Astrocyte (in vitro differentiated cells and primary cell): ENCODE measurements around the gene RDH14. TPM values are rescaled to one million over a fixed set of nuclear protein-coding genes. Genes with fewer than 3 reads are reported as not detected.
A peak's percentile ranks its signal among the peaks of the same experiment; 100 is the strongest.

ENCODE experiments used
- DNase-seq: peaks from one replicate; pipeline ENCODE4 v3.0.0-alpha.2; 2010; ENCODE audit warnings: low read depth
- FAIRE-seq: peaks from 2 replicates; lab custom pipeline; 2011; peaks lifted over from hg19 to GRCh38; lab: Jason Lieb, UNC
- H2AFZ ChIP-seq: 2 replicates; pipeline ENCODE4 v1.6.0; 2012; ENCODE audit warnings: low read depth, low read length, inconsistent platforms
- H3K27ac ChIP-seq: 2 replicates; pipeline ENCODE4 v1.5.1; 2011; ENCODE audit warnings: low read depth, low read length, inconsistent platforms
- H3K27me3 ChIP-seq: 2 replicates; pipeline ENCODE4 v1.6.0; 2011; ENCODE audit warnings: low read length, inconsistent platforms; ENCODE audit not compliant: insufficient read depth
- H3K36me3 ChIP-seq: 2 replicates; pipeline ENCODE4 v1.5.1; 2011; ENCODE audit warnings: low read length, inconsistent platforms; ENCODE audit not compliant: insufficient read depth
- H3K4me1 ChIP-seq: 2 replicates; pipeline ENCODE4 v1.5.1; 2011; ENCODE audit warnings: low read length, inconsistent platforms; ENCODE audit not compliant: insufficient read depth
- H3K4me2 ChIP-seq: 2 replicates; pipeline ENCODE4 v1.6.0; 2012; ENCODE audit warnings: low read length, inconsistent platforms
- H3K4me3 ChIP-seq: 2 replicates; pipeline ENCODE4 v1.5.1; 2011; ENCODE audit warnings: low read depth, mild to moderate bottlenecking, low read length, inconsistent platforms; ENCODE audit not compliant: insufficient read depth
- H3K79me2 ChIP-seq: 2 replicates; pipeline ENCODE4 v1.6.0; 2012; ENCODE audit warnings: mild to moderate bottlenecking, low read length, inconsistent platforms; ENCODE audit not compliant: insufficient read depth
- H3K9ac ChIP-seq: 2 replicates; pipeline ENCODE4 v1.6.0; 2012; ENCODE audit warnings: mild to moderate bottlenecking, low read length, inconsistent platforms
- H3K9me3 ChIP-seq: 2 replicates; pipeline ENCODE4 v1.5.1; 2012; ENCODE audit warnings: low read depth, mild to moderate bottlenecking, low read length, inconsistent platforms; ENCODE audit not compliant: insufficient read depth
- H4K20me1 ChIP-seq: 2 replicates; pipeline ENCODE4 v1.6.0; 2012; ENCODE audit warnings: low read length, inconsistent platforms; ENCODE audit not compliant: insufficient read depth
- H3K27ac Mint-ChIP-seq: one replicate; pipeline ENCODE4 v1.8.0; 2021; ENCODE audit warnings: mild to moderate bottlenecking, mixed read lengths; ENCODE audit not compliant: unreplicated experiment
- H3K27me3 Mint-ChIP-seq: one replicate; pipeline ENCODE4 v1.8.0; 2021; ENCODE audit warnings: low read depth, mixed read lengths; ENCODE audit not compliant: unreplicated experiment
- H3K36me3 Mint-ChIP-seq: one replicate; pipeline ENCODE4 v1.8.0; 2021; ENCODE audit warnings: low read depth, mixed read lengths; ENCODE audit not compliant: unreplicated experiment
- H3K4me1 Mint-ChIP-seq: one replicate; pipeline ENCODE4 v1.8.0; 2021; ENCODE audit warnings: low read depth, mixed read lengths; ENCODE audit not compliant: unreplicated experiment
- H3K4me3 Mint-ChIP-seq: one replicate; pipeline ENCODE4 v1.8.0; 2021; ENCODE audit warnings: mild to moderate bottlenecking, moderate library complexity, mixed read lengths; ENCODE audit not compliant: unreplicated experiment
- H3K9me3 Mint-ChIP-seq: one replicate; pipeline ENCODE4 v1.8.0; 2021; ENCODE audit warnings: mild to moderate bottlenecking, mixed read lengths; ENCODE audit not compliant: unreplicated experiment
- CTCF ChIP-seq: IDR thresholded peaks from 2 replicates; pipeline ENCODE4 v1.5.1; 2011; ENCODE audit warnings: low read depth, mild to moderate bottlenecking, inconsistent platforms, low read length, moderate library complexity; ENCODE audit not compliant: insufficient read depth
- EZH2 ChIP-seq: IDR thresholded peaks from 2 replicates; pipeline ENCODE4 v1.6.1; 2012; ENCODE audit warnings: mild to moderate bottlenecking, low read length, inconsistent platforms; ENCODE audit not compliant: insufficient read depth
- total RNA-seq: library from RNA; stranded (reverse); gene quantifications from 2 replicates; pipeline ENCODE4 v1.2.1, GENCODE V29; 2021

The RDH14 gene
- total RNA-seq, 1 donor from 2014 or later, result 16.0 TPM

- no peak overlapping the region for H3K27ac Mint-ChIP-seq
- no peak for FAIRE-seq
- no peaks in the 10 kb centered on the region for H3K27me3 ChIP-seq
- H3K9me3 ChIP-seq, result no peaks in the 10 kb centered on the region
- no peak overlapping the region for H3K4me3 ChIP-seq
- no peak for TF ChIP-seq CTCF
- no peaks in the 10 kb centered on the region for H3K4me1 Mint-ChIP-seq
- peaks cover 6% of the 10 kb centered on the region for H3K36me3 Mint-ChIP-seq
- peaks cover 4% of the 10 kb centered on the region for H3K36me3 ChIP-seq
- H2AFZ ChIP-seq, result no peak overlapping the region
- no peak overlapping the region for H3K4me3 Mint-ChIP-seq
- H3K4me1 ChIP-seq, result peaks cover 11% of the 10 kb centered on the region
- H3K27ac ChIP-seq, result no peak overlapping the region
- no peaks in the 10 kb centered on the region for H3K27me3 Mint-ChIP-seq
- H3K4me2 ChIP-seq, result peak overlapping the region; percentile 15
- H4K20me1 ChIP-seq, result no peaks in the 10 kb centered on the region
- peaks cover 1% of the 10 kb centered on the region for H3K79me2 ChIP-seq
- H3K9me3 Mint-ChIP-seq, result no peaks in the 10 kb centered on the region
- DNase-seq, result peak; percentile 69
- H3K9ac ChIP-seq, result no peak overlapping the region
These were observed 7.9 kb downstream of the RDH14 start for GRCh38 chr2:18552351-18553077.

GRCh38 chr2:18551623-18552022, 8.8 kb downstream of the RDH14 start:
- H2AFZ ChIP-seq, result no peak overlapping the region

More at GRCh38 chr2:18551623-18552022, 8.8 kb downstream of the RDH14 start:
- H3K4me3 Mint-ChIP-seq, result no peak overlapping the region
- Histone ChIP-seq H3K27me3 (no peaks in the 10 kb centered on the region), H3K4me2 (no peak overlapping the region), H3K4me3 (no peak overlapping the region), H3K9me3 (no peaks in the 10 kb centered on the region), H3K36me3 (peaks cover 4% of the 10 kb centered on the region), H4K20me1 (no peaks in the 10 kb centered on the region), H3K4me1 (peaks cover 11% of the 10 kb centered on the region), H3K79me2 (no peaks in the 10 kb centered on the region), H3K27ac (no peak overlapping the region), H3K9ac (no peak overlapping the region)
- H3K27ac Mint-ChIP-seq, result no peak overlapping the region
- H3K9me3 Mint-ChIP-seq, result no peaks in the 10 kb centered on the region
- TF ChIP-seq EZH2 (no peak), CTCF (no peak)
- no peaks in the 10 kb centered on the region for H3K27me3 Mint-ChIP-seq
- H3K4me1 Mint-ChIP-seq, result peaks cover under 1% of the 10 kb centered on the region
- peaks cover 6% of the 10 kb centered on the region for H3K36me3 Mint-ChIP-seq
- DNase-seq, result no peak
- FAIRE-seq, result no peak
